HG02588 (cell line): ENCODE results near the gene MIPEP.
A peak's percentile ranks its signal among the peaks of the same experiment; 100 is the strongest.
"Not testable (repeated sequence)": the region's sequence is repeated elsewhere in the genome, so short reads cannot be mapped to it uniquely, and the experiment has no call there.

ENCODE experiments used
- ATAC-seq: cut with Tn5 transposase; IDR thresholded peaks from one replicate; pipeline ENCODE4 v1.9.1; 2021; ENCODE audit warnings: mild to moderate bottlenecking, moderate library complexity; ENCODE audit not compliant: unreplicated experiment

MIPEP gene

DNA sequence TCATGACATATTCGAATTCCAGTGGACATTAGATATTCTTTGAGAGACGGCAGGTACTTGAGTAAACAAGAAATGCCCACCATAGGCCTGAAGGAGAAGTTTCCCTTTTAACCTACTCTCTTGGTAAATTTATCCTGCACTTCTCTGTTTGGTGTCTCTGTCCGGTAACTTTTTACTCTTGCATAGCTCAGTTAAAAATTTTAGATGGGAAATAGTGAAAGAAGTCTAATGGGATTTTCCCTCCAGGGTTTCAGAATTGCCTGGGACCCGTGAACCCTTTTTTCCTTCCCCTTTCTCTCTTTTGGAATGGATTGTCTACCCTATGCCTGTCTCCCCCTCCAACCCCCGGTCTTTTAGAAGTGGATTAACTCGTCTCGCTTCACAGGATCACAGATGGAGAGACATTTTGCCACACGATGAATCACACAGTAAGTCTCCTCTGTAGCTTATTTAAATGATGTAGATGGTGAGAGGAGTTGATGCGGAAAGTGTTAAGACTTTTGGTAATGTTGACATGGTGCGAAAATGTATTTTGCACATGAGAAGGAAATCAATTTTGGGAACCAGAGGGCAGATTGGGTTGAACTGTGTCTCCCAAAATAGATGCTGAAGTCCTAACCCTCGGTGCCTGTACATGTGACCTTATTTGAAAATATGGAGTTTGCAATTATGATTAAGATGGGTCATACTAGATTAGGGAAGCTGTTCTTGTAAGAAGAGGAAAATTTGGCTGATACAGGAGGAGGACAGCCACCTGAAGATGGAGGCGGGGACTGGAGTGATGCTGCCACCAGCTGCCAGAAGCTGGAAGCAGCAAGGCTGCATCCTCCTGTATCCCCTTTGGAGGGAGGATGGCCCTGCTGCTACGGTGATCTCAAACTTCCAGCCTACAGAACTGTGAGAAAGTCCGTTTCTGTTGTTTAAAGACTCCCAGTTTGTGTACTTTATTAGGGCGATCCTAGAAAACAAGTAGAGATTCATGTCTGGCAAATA lies 711 bp upstream of the MIPEP start:
- ATAC-seq = peak; percentile 15

DNA sequence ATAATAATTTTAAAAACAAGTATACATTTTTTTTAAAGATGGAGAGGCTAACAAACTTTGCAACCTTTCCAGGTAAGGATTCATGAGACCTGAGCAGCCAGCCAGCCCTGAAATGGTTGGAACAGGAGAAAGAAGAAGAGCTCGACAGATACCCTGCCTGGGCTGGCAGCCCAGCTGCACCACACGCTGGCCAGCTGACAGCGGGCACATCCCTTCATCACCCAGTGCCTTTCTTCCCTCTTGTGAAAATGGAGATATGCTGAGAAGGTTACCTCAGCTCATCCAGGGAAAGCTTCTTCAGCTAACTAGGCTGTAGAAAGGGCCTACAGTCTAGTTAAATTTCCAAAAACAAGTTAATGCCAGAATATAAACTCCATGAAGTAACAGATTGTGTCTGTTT lies 4.8 kb downstream of the MIPEP start:
- ATAC-seq = not testable (repeated sequence)

DNA sequence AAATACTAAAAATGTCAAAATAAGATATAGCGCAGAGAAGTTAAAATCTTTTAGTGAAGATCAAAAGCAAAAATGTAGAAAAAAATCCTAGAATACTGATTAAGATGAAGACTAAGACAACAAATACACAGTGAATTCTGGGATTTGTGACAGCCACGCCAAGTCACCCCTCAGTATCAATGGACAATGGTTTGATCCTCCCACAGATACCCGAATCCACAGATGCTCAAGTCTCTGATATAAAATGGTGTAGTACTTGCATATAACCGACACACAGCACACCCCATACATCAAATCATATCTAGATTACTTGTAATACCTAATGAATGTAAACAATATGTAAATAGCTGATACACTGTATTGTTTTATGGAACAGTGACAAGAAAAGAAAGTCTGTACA lies 5.9 kb downstream of the MIPEP start:
- no peak for ATAC-seq

DNA sequence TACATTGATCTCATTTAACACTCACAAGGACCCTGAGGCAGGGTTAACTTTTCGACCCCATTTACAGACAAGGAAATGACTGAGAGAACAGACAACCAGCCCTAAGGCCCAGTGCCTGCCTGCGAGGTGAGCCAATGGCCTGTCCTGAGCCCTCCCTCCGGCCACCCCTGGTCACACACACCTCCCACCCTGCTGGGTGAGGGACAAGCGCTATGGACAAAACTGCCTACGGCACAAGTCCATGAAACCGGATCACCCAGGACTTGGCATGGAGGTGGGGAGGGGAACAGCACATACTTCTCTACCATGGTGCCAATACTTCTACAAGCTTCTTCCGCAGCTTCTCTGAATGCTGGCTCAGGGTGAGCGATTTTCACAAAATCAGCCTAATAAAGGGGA lies 7.8 kb downstream of the MIPEP start:
- ATAC-seq = not testable (repeated sequence)

DNA sequence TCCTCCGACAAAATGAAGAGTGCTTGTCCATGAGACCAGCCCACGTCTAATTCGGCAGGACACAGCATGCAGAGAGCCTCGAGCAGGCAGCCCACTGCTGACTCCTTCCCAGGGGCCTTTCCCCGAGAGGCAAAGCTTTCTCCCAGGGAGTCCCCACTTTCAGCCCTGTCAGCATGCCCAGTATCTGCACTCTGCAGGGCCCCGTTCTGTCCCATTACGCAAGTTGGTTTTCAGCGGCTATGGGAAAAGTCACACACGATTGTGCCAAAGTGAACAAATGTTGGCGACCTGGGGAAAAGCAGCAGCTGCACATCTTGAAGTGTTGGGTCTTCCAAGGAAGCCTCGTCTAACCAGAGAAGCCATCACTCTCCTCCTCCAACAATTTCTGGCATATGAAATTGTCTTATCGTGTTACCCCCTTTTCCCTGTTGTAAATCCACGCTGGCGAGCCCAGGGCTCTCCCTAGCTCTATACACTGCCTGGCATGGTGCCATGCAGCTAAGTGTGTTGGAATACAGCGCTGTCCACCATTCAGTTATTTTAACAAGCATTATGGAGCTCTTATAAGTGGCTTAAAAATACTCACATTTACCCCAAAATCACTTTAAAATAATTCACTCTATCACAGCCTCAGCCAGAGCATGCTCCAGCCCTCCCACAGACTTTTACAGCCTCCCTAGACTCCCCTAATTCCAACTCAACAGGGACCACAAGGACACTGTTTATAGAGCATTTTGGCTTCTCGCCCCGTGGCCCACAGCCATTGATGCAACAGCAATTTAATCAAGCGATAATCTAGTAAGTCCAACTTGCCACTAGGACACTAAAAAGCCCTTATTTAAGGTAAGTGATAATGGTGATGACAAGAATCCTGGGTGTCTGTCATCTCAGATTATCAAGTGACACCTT lies 8.5 kb downstream of the MIPEP start:
- ATAC-seq = not testable (repeated sequence)

DNA sequence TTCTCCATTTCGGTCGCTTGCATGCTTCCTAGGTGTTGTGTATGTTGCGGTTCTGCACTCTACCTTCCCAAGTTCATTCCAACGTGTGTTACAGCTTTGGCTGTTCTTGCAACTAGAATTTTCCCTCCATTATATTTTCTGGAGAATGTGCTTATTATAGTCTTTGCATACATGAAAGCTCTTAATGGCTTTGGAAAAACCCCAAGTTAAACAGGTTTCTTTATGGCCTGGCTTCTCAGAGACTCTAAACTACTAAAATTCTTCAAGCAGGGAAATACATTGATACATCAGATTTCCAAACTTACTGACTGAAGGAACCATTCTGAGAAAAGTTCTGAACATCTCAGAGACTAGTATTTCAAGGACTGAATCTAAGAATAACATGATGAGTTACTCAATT lies 11.9 kb downstream of the MIPEP start:
- no peak for ATAC-seq

DNA sequence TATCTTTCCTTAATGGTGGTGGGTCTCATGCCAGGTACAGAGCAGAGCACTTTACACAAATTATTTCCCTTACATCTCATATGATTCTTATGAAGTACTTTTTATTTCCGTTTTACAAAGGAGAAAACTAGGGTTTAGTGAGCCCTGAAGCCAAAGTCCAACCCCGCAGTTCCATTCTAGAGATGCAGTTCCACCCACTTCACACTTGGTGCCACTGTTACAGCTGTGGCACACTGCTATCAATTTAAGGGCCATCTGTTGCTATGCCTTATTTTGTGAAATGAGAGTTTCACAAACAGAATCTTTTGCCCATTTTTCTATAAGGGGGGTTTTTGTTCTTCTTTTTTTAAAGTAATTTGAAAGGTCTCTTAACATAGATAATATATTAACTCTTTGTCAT lies 12.9 kb downstream of the MIPEP start:
- no peak for ATAC-seq

DNA sequence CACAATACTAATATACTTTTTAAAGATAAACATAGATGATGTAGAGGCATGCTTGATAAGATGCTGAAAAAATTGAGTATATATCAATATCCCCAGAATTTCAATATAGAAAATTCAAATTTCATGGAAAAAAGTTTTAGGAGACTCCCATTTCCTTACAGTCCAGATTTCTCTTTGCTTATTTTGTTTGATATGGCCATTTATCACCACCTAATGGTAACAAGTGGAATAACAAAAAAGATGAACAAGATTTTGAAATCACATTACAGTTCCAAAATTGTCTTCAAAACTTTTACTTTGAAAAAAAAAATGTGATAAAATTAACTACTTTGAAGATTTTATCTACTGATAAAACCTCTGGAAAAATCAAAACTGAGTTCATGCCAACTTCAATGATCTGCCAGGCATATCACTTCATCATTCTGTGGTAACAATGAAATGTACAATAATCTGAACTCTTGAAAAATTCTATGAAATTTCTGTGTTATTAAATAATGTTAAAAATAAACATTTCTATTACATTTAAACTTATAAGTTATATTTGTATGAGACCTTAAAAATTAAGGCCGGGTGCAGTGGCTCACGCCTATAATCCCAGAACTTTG lies 17.5 kb downstream of the MIPEP start:
- ATAC-seq = no peak

DNA sequence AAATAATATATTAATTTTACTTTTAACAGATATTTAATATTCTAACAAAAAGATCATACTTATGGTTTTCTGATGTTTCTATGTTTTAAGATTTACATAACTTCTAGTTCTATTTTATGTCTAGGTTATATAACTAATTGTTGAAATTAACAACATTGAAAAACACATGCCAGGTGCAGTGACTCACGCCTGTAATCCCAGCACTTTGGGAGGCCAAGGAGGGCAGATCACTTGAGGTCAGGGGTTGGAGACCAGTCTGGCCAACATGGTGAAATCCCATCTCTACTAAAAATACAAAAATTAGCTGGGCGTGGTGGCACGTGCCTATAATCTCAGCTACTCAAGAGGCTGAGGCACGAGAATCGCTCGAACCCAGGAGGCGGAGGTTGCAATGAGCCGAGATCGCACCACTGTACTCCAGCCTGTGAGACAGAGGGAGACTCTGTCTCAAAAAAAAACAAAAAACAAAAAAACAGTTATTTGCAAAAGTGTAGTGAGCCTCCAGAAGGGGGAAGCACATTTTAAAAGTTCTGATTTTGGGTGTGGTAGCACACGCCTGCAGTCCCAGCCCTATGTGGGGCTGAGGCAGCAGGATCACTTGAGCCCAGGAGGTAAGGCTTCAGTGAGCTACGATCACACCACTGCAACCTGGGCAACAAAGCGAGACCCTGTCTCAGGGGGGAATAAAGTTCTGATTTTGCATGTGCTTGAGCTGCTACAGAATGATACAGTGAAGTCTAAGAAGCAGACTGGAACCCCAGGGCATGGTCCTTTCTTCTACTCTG lies 18.7 kb downstream of the MIPEP start:
- no peak for ATAC-seq

DNA sequence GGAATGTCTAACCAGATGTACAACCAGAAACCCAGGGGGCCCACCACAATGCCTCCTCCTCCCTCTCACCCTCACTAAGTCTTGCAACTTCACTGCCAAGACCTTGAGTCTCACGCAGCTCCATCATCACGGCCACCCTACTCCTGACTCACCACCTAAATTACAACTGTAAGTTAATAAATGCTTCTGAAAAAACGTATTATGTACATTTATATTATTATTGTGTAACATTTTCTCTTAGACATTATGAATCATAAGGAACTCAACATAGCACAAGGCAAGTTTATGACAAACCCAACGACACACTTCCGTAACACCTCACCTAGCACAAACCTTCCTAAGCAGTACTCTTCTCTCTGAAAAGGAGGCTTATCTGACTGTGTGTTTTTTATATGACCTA lies 20.7 kb downstream of the MIPEP start:
- no peak for ATAC-seq

DNA sequence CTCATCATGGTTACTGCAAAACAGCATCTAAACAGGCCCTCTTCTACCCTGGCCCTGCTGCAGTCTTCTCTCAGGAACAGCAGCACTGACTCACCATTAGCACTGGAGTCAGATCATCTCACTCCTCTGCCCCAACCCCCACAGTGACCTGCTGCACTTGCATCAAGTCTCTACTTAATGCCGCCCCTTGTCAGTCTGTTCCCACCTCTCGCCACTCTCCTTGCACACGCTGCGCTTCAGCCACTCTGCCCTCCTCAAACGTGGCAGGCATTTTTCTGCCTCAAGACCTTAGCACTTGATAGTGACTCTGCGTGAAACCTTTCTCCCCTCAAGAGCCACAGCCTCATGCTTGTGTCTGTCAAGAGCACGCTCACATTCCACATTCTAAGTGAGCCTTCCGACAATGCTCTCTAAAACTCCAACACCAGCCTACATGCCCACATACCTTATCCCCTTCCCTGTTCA lies 22.1 kb downstream of the MIPEP start:
- no peak for ATAC-seq

DNA sequence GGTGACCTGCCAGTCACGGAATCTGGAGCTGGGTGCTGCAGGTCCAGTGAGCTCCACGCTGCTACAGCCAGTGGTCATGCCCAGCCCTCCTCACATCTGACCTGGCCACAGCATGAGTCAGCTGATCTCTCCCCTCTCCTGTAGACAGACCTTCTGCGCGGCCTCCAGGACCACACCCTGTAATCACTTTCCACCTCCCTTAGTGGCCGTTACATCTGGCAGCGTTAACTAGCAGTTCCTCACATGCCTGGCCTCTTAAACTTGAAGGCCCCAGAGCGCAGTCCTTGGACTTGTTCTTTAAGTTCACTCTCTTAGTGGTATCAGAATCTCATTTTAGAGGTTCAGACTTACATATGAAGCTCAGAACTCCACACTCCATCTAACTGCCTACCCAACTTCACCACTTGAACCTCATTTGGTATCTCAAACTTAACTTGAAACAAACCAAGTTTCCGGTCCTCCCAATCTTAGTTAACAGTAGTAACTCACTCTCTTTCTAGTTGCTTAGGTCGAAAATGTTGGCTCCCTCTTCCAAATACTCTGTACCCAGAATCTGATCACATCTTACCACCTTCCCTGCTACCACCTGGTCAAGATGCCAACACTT lies 22.7 kb downstream of the MIPEP start:
- ATAC-seq = no peak

DNA sequence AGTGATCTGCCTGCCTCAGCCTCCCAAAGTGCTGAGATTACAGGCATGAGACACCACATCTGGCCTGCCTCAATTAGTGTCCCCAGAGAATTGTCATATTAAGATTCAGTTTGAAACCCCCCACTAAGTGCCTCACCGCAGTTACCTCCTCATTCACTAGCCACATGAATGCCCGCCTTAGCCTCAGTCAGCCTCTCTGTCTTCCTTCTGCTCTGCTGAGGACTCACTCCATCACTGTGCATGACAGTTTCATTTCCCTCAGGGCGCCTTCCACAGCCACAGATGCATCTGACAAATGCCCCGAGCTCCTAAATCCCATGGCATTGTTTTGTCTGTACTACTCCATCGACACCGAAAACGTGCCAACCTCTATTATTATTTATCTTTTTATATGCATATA lies 23.3 kb downstream of the MIPEP start:
- no peak for ATAC-seq

DNA sequence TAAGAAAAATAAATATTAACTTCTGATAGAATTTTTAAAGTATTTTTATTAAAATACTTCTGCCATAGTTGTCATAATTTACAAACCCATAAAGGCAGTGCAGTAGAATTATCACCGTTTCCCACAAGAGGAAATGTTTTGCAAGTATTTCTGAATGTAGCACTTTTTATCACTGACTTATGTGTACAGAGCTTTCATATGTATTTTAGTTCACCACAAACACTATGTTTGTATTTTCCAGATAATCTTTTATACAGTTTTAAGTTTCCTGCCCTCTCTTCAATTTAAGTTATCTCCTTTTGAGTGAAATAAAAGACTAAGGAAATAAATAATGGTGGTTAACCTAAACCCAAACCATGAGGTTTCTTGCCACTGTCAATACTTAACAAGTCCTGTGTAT lies 24.2 kb downstream of the MIPEP start:
- ATAC-seq = no peak

DNA sequence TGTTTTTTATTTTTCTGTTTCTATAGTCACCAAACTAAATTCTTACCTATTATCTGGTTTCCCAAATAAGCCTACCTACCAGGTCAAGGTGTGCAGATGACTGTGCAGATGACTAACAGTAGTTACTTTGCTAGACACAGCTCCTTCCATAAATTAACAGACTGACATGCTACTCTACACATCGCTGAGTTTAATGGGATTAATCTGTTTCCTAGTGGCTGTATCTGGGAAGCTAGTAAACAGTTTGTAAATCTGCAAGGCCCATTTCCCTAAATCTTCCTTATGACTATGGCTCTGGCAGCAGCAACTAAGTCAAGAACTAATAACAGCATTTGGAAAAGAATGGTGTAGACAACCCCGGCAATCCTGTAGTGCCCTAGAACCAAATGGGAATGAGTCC lies 27.9 kb downstream of the MIPEP start:
- no peak for ATAC-seq

DNA sequence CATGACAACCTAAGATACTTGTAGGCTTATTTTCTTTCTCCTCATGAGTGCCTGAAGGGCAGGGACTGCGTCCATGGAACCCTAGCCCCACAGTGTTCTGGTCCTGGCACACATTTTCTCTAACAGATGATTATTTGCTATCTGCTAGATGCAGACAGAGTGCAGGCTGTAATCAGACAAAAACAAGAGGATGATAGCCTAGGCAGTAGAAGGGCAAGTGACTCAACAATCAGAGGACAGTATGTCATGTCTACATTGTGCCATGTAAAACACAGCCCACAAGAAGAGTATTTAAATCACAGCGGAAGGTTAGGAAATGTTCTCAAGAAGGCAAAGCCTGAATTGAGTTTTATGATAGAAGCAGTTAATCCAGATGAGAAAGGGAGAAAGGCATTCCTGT lies 29.3 kb downstream of the MIPEP start:
- ATAC-seq = no peak

DNA sequence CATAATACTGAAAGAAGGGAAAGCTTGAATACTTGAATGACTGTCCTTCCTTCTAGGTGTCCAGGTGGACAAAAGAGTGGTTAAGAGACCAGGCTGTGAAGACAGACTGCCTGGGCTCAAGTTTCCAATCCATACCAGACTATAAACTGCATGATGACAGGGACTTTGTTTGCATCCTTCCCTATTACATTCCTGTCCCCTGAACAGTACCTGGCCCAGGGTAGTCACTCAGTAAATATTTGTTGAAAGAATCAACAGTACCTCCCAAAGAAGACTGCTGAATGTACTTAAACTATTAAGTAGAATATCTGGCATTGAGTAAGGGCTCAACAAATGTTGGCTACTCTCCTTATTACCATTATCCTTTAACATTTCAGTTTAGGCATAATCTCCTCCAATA lies 29.7 kb downstream of the MIPEP start:
- no peak for ATAC-seq

DNA sequence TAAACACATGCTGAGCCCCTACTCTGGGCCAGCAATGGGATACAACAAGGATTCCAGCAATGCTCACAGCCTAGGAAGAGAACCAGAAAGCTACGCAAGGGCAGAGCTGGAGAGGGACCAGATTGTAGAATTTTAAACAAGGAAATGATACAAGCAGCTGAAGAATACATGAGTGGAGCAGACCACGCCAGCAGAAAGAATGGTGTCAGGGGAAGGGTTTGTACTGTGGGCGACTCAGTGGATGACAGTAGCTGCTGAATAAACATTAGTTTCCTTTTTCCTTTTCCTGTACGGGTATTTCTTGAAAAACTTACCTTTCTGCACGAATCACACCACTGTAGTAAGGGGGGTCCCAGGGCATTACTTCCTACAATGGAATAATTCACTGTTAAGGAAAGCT lies 30.7 kb downstream of the MIPEP start:
- no peak for ATAC-seq

DNA sequence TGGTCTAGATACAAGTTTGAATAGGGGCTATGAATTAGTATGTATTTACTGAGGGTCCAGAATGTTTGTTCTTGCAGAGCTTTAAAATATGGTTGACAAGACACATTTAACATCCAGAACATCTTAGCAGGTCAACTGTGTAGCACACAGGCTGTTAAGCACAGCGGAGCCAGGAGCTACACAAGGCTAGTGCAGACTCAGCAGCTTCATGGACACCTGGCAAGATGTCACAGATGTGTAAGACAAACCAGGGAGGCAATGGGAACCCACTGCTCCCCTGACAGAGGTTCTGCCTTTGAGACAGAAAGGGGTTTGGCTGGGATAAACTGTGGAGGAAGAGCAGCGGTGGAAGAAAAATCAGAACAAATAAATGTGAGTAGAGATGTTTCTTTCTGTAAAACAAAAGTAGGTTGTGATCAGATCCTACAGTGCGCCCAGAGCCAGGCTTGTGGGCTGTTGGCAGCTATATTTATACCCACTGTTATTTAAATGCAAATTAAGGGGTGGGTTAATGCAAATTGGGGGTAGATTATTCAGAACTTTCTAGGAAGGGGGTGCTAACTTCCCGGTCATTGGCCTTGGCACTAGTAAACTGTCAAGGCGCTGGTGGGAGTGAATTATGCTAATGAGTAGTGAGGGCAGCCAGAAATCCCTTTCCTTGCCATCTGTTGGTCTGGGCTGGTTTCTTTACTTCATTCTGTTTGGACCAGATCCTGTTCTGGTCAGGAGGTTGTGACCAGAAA lies 33.0 kb downstream of the MIPEP start:
- no peak for ATAC-seq
